ENCODE data around the gene CLDN24.

GRCh38 chr4:183326853-183327252, 4.6 kb upstream of the CLDN24 start:
- TF ChIP-seq CTCF (IDR thresholded peaks at IDR 0.05) (no peak), POLR2A (IDR thresholded peaks at IDR 0.05) (no peak), EP300 (IDR thresholded peaks at IDR 0.05) (no peak)

All from upper lobe of left lung (tissue), 4 donors.